Calu3 (cell line): ENCODE data around the gene RARG. TPM values are rescaled to one million over a fixed set of nuclear protein-coding genes. Genes with fewer than 3 reads are reported as not detected.

Source experiments
- BruUV-seq: library from RNA; stranded (reverse); fragments of 400-500 nt; replicated peaks from 2 replicates; lab custom pipeline; 2021; lab: Mats Ljungman, UMichigan
- CTCF ChIA-PET: fragments of 300-600 bp; sonication (Branson Sonifier 250); formaldehyde crosslinking; loops from one replicate; lab custom pipeline; 2022; ENCODE audit warnings: antibody characterized with exemption; lab: Charles Lee
- DNase-seq: peaks from one replicate; pipeline ENCODE4 v3.0.0; 2022
- H3K27ac Mint-ChIP-seq: one replicate; pipeline ENCODE4 v1.8.0; 2022; ENCODE audit warnings: mixed read lengths; ENCODE audit not compliant: unreplicated experiment
- H3K27me3 Mint-ChIP-seq: one replicate; pipeline ENCODE4 v1.8.0; 2022; ENCODE audit warnings: mixed read lengths; ENCODE audit not compliant: unreplicated experiment
- H3K36me3 Mint-ChIP-seq: one replicate; pipeline ENCODE4 v1.8.0; 2022; ENCODE audit warnings: mild to moderate bottlenecking, moderate library complexity, mixed read lengths; ENCODE audit not compliant: insufficient read depth, unreplicated experiment
- H3K4me1 Mint-ChIP-seq: one replicate; pipeline ENCODE4 v1.8.0; 2022; ENCODE audit warnings: mild to moderate bottlenecking, low read depth, mixed read lengths; ENCODE audit not compliant: unreplicated experiment
- H3K4me3 Mint-ChIP-seq: one replicate; pipeline ENCODE4 v1.8.0; 2022; ENCODE audit warnings: mild to moderate bottlenecking, low read depth, moderate library complexity, mixed read lengths; ENCODE audit not compliant: unreplicated experiment
- H3K9me3 Mint-ChIP-seq: one replicate; pipeline ENCODE4 v1.8.0; 2022; ENCODE audit warnings: low read depth, mixed read lengths; ENCODE audit not compliant: unreplicated experiment
- CTCF ChIP-seq: fragments of 200-600 bp; IDR thresholded peaks from one replicate; pipeline ENCODE4 v1.8.0; 2022; ENCODE audit warnings: antibody characterized with exemption; ENCODE audit not compliant: unreplicated experiment
- intact Hi-C: fragments of 100-400 bp; cut with micrococcal nuclease; formaldehyde crosslinking; loops from one replicate; pipeline ENCODE4 v1.10.0; 2022; ENCODE audit not compliant: unreplicated experiment
- total RNA-seq: library from RNA; stranded (reverse); gene quantifications from 2 replicates; pipeline ENCODE4 v1.2.3, GENCODE V29; 2022

RARG gene
- total RNA-seq, 1 experiment from 2014 or later, result 36.7 TPM

GRCh38 chr12:53200458-53201176, 31.4 kb downstream of the RARG start:
- Mint-ChIP-seq H3K9me3 (no peaks in the 10 kb centered on the region), H3K27me3 (peaks cover 30% of the 10 kb centered on the region)
- intact Hi-C loops, result no loop called here

GRCh38 chr12:53200107-53200457, 31.9 kb downstream of the RARG start:
- no peak for TF ChIP-seq CTCF
- intact Hi-C loops, result no loop called here
- Mint-ChIP-seq H3K36me3 (no peaks in the 10 kb centered on the region), H3K27me3 (peaks cover 30% of the 10 kb centered on the region), H3K4me1 (peaks cover 9% of the 10 kb centered on the region), H3K4me3 (no peak overlapping the region), H3K9me3 (no peaks in the 10 kb centered on the region), H3K27ac (no peak overlapping the region)
- CTCF ChIA-PET, result no interaction called here
- no TSS peak for BruUV-seq
- no peak for DNase-seq

More at GRCh38 chr12:53200458-53201176, 31.4 kb downstream of the RARG start:
- BruUV-seq, result no TSS peak
- Mint-ChIP-seq H3K4me3 (no peak overlapping the region), H3K4me1 (peaks cover 9% of the 10 kb centered on the region), H3K27ac (no peak overlapping the region), H3K36me3 (no peaks in the 10 kb centered on the region)
- no peak for DNase-seq
- CTCF ChIA-PET, result no interaction called here
- TF ChIP-seq CTCF, result no peak

DNA sequence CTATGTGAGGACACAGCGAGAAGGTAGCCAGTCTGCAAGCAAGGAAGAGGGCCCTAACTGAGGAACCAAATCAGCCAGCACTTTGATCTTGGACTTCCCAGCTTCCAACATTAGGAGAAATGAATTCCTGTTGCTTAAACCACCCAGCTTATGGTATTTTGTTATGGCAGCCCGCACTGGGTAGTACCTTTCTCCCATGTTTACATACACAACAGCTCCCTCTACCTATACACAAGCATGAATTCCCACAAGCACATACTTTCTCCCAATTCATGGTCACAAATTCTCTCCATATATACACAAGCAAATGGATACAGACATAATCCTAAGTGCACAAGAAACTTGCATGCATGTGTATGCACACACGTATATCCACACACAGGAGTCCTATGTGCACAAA, 32.3 kb downstream of the RARG start:
- no peak overlapping the region for H3K4me3 Mint-ChIP-seq
- H3K27ac Mint-ChIP-seq, result no peak overlapping the region
- H3K36me3 Mint-ChIP-seq, result no peaks in the 10 kb centered on the region
- peaks cover 30% of the 10 kb centered on the region for H3K27me3 Mint-ChIP-seq
- no peak for DNase-seq
- peaks cover 9% of the 10 kb centered on the region for H3K4me1 Mint-ChIP-seq
- BruUV-seq, result no TSS peak
- intact Hi-C loops, result no loop called here
- CTCF ChIA-PET, result no interaction called here
- no peak for TF ChIP-seq CTCF
- no peaks in the 10 kb centered on the region for H3K9me3 Mint-ChIP-seq

DNA sequence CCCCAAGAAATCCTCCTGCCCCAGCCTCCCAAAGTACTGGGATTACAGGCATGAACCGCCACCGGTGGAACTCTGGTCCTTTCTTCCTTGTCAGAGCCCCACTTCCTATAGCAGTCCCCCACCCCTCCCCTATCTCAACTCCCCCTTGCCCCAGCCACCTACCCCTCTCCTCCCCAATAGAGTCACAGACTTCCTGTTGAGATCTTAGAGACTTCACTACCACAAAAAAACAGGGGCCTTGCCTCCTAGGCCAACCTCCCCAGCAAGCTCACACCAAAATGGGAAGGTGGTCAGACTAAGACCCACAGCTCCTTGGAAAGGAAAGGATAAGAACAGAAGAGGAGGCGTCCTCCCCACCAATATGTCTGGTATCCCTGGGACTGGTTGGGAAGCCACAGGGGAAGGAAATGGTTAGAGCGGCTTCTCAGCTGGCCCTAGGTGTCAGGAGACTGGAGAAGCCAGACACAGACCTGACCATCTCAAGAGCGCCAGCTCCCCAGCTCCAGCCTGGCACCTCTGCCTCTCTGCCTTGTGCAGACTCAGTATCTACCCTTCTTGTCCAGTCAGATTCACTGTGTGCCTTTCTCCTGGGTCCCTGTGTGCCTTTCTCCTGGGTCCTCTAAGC, 33.4 kb downstream of the RARG start:
- no peak overlapping the region for H3K4me3 Mint-ChIP-seq
- H3K27ac Mint-ChIP-seq, result no peak overlapping the region
- H3K9me3 Mint-ChIP-seq, result no peaks in the 10 kb centered on the region
- peaks cover 30% of the 10 kb centered on the region for H3K27me3 Mint-ChIP-seq
- no peak for DNase-seq
- CTCF ChIA-PET, result interaction anchor here (0.7 to 1.9 kb wide), 3 partner anchors 18 to 1667 kb away, joined by 3 to 7 read pairs (median 6); partner anchors contain the start of genes CSAD and ZNF740
- intact Hi-C loops, result no loop called here
- H3K4me1 Mint-ChIP-seq, result peaks cover 9% of the 10 kb centered on the region
- TF ChIP-seq CTCF, result no peak
- no TSS peak for BruUV-seq
- peaks cover 5% of the 10 kb centered on the region for H3K36me3 Mint-ChIP-seq
